Activated CD4-positive, alpha-beta memory T cell treated with anti-CD3 and anti-CD28 coated beads, Interleukin-2, amount 10 ng/mL, durations not matched to agents 7 days and 5 days (primary cell): ENCODE data around the gene LTBP1. TPM values are rescaled to one million over a fixed set of nuclear protein-coding genes. Genes with fewer than 3 reads are reported as not detected.

Source experiments
- CTCF ChIA-PET: fragments of 350-600 bp; sonication (Branson Sonifier 250); formaldehyde crosslinking; loops from one replicate; lab custom pipeline; 2021; ENCODE audit warnings: antibody characterized with exemption, inconsistent platforms; lab: Charles Lee
- POLR2A ChIA-PET: fragments of 350-600 bp; sonication (Branson Sonifier 250); formaldehyde crosslinking; loops from one replicate; lab custom pipeline; 2021; ENCODE audit warnings: antibody characterized with exemption; lab: Charles Lee
- DNase-seq: peaks from one replicate; pipeline ENCODE4 v3.0.0-alpha.2; 2020
- H3K27ac Mint-ChIP-seq: one replicate; pipeline ENCODE4 v1.8.0; 2021; ENCODE audit warnings: mild to moderate bottlenecking, mixed read lengths
- H3K27me3 Mint-ChIP-seq: one replicate; pipeline ENCODE4 v1.8.0; 2021; ENCODE audit warnings: mixed read lengths
- H3K36me3 Mint-ChIP-seq: one replicate; pipeline ENCODE4 v1.8.0; 2021; ENCODE audit warnings: low read depth, mixed read lengths
- H3K4me1 Mint-ChIP-seq: one replicate; pipeline ENCODE4 v1.8.0; 2021; ENCODE audit warnings: mixed read lengths
- H3K4me3 Mint-ChIP-seq: one replicate; pipeline ENCODE4 v1.8.0; 2021; ENCODE audit warnings: mild to moderate bottlenecking, mixed read lengths
- H3K9me3 Mint-ChIP-seq: one replicate; pipeline ENCODE4 v1.8.0; 2021; ENCODE audit warnings: mixed read lengths
- total RNA-seq, 2 experiments: library from RNA; stranded (reverse); gene quantifications; one replicate each; pipeline ENCODE4 v1.2.3, GENCODE V29; 2021

Gene LTBP1
- total RNA-seq, 2 experiments from 2014 or later = 0.33 to 0.35 TPM

- ChIA-PET CTCF (interaction anchor here (0.6 to 1.2 kb wide), 3 partner anchors 22 to 248 kb away, joined by 3 read pairs; no protein-coding TSS in a partner anchor), POLR2A (interaction anchor here (1.3 kb wide), 1 partner anchor 14 kb away, joined by 3 read pairs; no protein-coding TSS in a partner anchor)
- H3K27me3 Mint-ChIP-seq = peaks cover 11% of the 10 kb centered on the region
- no peak overlapping the region for H3K27ac Mint-ChIP-seq
- peaks cover 2% of the 10 kb centered on the region for H3K36me3 Mint-ChIP-seq
- H3K4me3 Mint-ChIP-seq = no peak overlapping the region
- H3K4me1 Mint-ChIP-seq = peaks cover 8% of the 10 kb centered on the region
- peaks cover 4% of the 10 kb centered on the region for H3K9me3 Mint-ChIP-seq
- DNase-seq = no peak
Measured at GRCh38 chr2:33335516-33335915, 388.8 kb downstream of the LTBP1 start.

DNA sequence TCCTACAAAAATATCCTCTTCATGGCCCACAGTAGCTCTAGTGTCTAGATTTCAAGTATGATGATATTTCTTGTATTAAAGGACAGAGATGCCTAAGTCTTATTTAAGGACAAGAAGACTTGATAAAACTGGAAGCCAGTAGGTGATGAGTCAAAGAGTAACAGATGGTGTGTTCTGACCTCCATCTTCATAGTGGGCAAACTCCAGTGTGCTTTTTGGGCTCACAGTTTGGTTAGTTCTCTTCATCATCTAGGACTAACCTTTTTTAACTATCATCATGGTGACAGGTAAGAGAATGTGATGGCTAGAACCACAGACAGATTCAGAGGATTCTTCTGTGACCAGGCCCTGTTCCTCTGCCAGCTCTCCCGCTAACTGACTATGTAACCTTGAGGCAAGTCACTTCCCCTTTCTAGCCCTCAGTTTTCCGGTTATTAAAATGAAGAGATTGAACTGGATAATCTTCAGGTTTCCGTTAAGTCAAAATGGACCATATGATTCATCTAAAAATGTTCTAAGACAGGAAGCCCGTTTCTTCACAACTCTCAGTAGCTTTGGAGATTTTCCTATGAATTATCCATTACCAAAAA lies 389.4 kb downstream of the LTBP1 start:
- no peak for DNase-seq
- H3K27ac Mint-ChIP-seq = no peak overlapping the region
- no peak overlapping the region for H3K4me3 Mint-ChIP-seq
- ChIA-PET CTCF (interaction anchor here (0.6 to 1.2 kb wide), 2 partner anchors 96 to 247 kb away, joined by 3 read pairs; no protein-coding TSS in a partner anchor), POLR2A (interaction anchor here (1.3 kb wide), 1 partner anchor 14 kb away, joined by 3 read pairs; no protein-coding TSS in a partner anchor)
- peaks cover 4% of the 10 kb centered on the region for H3K9me3 Mint-ChIP-seq
- peaks cover 15% of the 10 kb centered on the region for H3K27me3 Mint-ChIP-seq
- H3K4me1 Mint-ChIP-seq = peaks cover 8% of the 10 kb centered on the region
- peaks cover 2% of the 10 kb centered on the region for H3K36me3 Mint-ChIP-seq

DNA sequence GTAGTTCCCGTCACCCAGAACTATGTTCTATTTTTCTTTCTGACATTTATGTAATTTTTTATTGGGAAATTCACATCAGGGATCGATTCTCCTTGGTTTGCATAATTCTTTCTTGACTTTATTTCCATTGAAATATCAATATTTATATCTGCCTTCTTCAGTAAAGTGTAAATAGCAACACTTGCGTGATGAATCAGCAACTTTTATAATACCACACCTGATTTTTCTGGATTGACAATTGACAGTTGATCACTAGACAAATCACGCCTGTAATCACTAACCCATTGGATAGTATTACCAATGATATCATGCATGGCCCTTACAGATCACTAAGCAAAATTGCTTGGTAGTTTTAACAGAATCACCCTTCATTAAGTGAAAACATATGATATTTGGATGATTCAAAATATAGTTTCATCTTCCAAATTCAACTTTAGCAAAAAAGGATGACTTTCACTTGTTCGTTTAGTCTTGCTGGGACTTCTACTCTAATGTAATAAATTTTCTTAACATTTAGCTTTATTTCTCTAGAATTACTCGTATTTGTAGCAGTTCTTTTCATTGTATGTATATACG lies 390.7 kb downstream of the LTBP1 start:
- H3K4me3 Mint-ChIP-seq = no peak overlapping the region
- CTCF ChIA-PET = no interaction called here
- no peak for DNase-seq
- peaks cover 4% of the 10 kb centered on the region for H3K9me3 Mint-ChIP-seq
- H3K27me3 Mint-ChIP-seq = peaks cover 15% of the 10 kb centered on the region
- POLR2A ChIA-PET = no interaction called here
- no peak overlapping the region for H3K27ac Mint-ChIP-seq
- H3K36me3 Mint-ChIP-seq = peaks cover 2% of the 10 kb centered on the region
- peaks cover 10% of the 10 kb centered on the region for H3K4me1 Mint-ChIP-seq

DNA sequence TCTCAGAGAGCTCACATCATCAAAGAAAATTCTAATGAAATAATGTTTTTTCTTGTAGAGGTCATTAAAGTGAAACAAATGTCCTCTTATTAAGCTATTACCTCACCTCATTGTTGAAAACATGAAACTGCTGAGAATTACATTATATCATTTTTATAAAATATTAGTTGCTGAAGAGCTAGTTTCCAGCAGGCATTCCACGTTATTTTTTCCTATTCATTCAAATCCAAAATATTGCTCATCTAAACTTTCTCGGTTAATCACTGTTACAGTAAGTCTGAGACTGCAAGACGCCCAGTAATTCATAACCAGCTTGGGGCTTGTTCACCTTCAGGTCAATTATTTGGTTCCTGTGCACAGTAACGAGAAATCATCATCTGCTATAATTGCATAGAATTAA lies 391.2 kb downstream of the LTBP1 start:
- no peak overlapping the region for H3K27ac Mint-ChIP-seq
- CTCF ChIA-PET = no interaction called here
- POLR2A ChIA-PET = no interaction called here
- peaks cover 10% of the 10 kb centered on the region for H3K4me1 Mint-ChIP-seq
- no peaks in the 10 kb centered on the region for H3K36me3 Mint-ChIP-seq
- DNase-seq = no peak
- H3K27me3 Mint-ChIP-seq = peaks cover 15% of the 10 kb centered on the region
- H3K4me3 Mint-ChIP-seq = no peak overlapping the region
- peaks cover 4% of the 10 kb centered on the region for H3K9me3 Mint-ChIP-seq

GRCh38 chr2:33339269-33339668 lies 392.5 kb downstream of the LTBP1 start:
- H3K27ac Mint-ChIP-seq = no peak overlapping the region
- DNase-seq = no peak
- ChIA-PET CTCF (no interaction called here), POLR2A (no interaction called here)
- peaks cover 13% of the 10 kb centered on the region for H3K27me3 Mint-ChIP-seq
- peaks cover 11% of the 10 kb centered on the region for H3K4me1 Mint-ChIP-seq
- H3K9me3 Mint-ChIP-seq = no peaks in the 10 kb centered on the region
- H3K36me3 Mint-ChIP-seq = no peaks in the 10 kb centered on the region
- H3K4me3 Mint-ChIP-seq = no peak overlapping the region

DNA sequence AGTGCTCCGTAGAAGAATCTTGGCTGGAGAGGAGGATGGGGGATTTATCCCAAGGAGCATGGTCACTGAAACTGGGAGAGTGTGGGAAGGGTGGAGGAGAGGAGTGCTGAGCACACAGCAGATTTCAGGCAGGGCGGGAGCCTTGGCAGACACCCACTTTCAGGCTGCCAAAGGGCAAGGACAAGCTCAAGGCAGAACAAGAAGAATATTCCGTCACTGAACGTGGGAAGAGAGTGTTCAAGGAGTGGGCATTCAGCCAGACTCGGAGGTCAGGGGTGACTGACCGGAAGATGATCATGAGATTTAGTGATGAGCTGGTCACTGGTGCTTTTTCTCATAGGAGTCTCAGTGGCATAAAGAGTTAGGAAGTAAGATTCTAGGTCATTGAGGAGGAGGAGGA lies 393.5 kb downstream of the LTBP1 start:
- Mint-ChIP-seq H3K27me3 (peaks cover 13% of the 10 kb centered on the region), H3K9me3 (no peaks in the 10 kb centered on the region), H3K27ac (no peak overlapping the region), H3K4me3 (no peak overlapping the region), H3K36me3 (no peaks in the 10 kb centered on the region), H3K4me1 (peaks cover 17% of the 10 kb centered on the region)
- CTCF ChIA-PET = no interaction called here
- POLR2A ChIA-PET = no interaction called here
- no peak for DNase-seq

DNA sequence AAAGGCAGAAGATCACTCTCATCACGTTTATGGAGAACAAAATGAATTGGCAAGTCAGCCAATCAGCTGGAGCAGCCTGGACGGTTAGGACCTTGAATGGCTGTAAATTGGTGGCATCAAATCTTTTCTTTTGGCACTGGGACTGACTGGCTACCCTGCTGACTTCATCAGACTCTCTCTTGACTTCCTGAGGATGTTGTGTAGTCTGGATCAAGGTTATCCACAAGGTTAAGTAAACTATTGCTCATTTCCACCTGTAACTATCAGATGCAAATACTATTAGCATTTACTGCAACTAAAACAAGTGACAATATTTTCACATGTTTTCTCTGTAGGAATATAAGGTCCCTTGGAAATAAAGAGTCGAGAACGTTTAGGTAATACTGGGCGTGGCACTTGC lies 395.4 kb downstream of the LTBP1 start:
- Mint-ChIP-seq H3K27me3 (peaks cover 13% of the 10 kb centered on the region), H3K4me1 (peaks cover 9% of the 10 kb centered on the region), H3K9me3 (no peaks in the 10 kb centered on the region), H3K27ac (no peak overlapping the region), H3K36me3 (no peaks in the 10 kb centered on the region), H3K4me3 (no peak overlapping the region)
- ChIA-PET CTCF (no interaction called here), POLR2A (no interaction called here)
- no peak for DNase-seq

DNA sequence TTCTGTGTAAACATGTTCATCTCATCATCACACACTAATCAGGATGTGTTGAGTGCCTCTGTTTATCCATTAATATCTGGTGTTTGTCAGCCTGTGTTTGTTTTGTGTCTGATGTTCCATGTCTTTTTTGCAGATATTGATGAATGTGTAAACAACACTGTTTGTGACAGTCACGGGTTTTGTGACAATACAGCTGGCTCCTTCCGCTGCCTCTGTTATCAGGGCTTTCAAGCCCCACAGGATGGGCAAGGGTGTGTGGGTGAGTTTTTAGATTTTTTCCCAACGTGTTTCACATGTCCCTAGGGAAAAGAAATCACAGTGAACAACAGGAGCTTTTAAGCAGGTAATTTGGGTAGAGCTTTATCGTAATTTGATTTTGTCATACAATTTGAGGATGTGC lies 396.0 kb downstream of the LTBP1 start:
- H3K4me3 Mint-ChIP-seq = no peak overlapping the region
- no peaks in the 10 kb centered on the region for H3K36me3 Mint-ChIP-seq
- peaks cover 9% of the 10 kb centered on the region for H3K4me1 Mint-ChIP-seq
- H3K27ac Mint-ChIP-seq = no peak overlapping the region
- CTCF ChIA-PET = no interaction called here
- DNase-seq = no peak
- peaks cover 13% of the 10 kb centered on the region for H3K27me3 Mint-ChIP-seq
- POLR2A ChIA-PET = no interaction called here
- H3K9me3 Mint-ChIP-seq = no peaks in the 10 kb centered on the region

DNA sequence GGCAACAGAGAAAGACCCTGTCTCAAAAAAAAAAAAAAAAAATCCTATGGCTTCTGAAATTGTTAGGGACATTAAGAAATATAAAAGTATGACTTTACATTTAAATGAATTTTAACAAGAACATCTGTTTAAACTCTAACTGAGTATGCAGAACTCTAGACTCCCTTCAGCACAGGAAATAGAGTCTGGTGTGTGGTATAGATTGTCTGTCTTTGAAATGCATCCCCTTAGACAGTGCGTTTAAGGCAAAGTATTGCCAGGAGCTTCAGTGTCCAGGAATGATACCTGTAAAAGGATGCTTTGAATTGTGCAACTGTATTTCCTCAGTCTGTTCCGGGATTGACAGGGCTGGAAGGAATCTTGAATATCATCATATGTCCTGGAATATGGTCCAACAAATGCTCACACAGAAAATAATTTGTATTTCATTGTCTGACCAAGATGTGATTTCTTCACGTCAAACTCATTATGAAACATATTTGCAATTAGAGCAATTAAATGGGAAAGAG lies 396.7 kb downstream of the LTBP1 start:
- Mint-ChIP-seq H3K27ac (no peak overlapping the region), H3K4me3 (no peak overlapping the region), H3K36me3 (no peaks in the 10 kb centered on the region), H3K4me1 (peaks cover 9% of the 10 kb centered on the region), H3K9me3 (no peaks in the 10 kb centered on the region), H3K27me3 (peaks cover 12% of the 10 kb centered on the region)
- no peak for DNase-seq
- POLR2A ChIA-PET = no interaction called here
- CTCF ChIA-PET = no interaction called here

GRCh38 chr2:33344230-33344629 lies 397.5 kb downstream of the LTBP1 start:
- ChIA-PET CTCF (no interaction called here), POLR2A (no interaction called here)

DNA sequence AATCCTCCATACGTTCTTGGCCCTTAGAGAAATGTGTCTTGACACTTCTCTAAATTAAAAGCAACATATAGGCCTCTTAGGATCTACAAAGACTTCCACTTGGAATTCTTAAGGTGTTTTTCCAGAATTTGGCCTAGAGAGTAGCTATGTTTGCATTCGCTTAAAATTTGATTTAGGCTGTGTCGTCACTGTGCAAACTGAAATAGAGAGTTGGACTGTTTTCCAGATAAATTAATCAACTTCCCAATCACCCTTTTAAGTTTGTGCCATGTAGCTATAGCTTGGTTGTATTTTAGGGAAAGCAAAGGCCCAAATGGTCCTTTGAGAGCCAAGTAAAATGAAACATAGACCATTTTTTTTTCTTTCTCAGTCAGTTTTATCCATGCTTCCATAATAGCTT lies 401.1 kb downstream of the LTBP1 start:
- Mint-ChIP-seq H3K36me3 (no peaks in the 10 kb centered on the region), H3K4me1 (peaks cover 6% of the 10 kb centered on the region), H3K27ac (no peak overlapping the region), H3K9me3 (no peaks in the 10 kb centered on the region), H3K27me3 (peaks cover 2% of the 10 kb centered on the region), H3K4me3 (no peak overlapping the region)
- ChIA-PET CTCF (no interaction called here), POLR2A (no interaction called here)
- DNase-seq = no peak

More at GRCh38 chr2:33344230-33344629, 397.5 kb downstream of the LTBP1 start:
- no peak for DNase-seq
- Mint-ChIP-seq H3K36me3 (no peaks in the 10 kb centered on the region), H3K4me3 (no peak overlapping the region), H3K27ac (no peak overlapping the region), H3K9me3 (no peaks in the 10 kb centered on the region), H3K27me3 (peaks cover 6% of the 10 kb centered on the region), H3K4me1 (peaks cover 9% of the 10 kb centered on the region)

- CTCF ChIA-PET = no interaction called here
- POLR2A ChIA-PET = no interaction called here
- Mint-ChIP-seq H3K27ac (no peak overlapping the region), H3K27me3 (peaks cover 2% of the 10 kb centered on the region), H3K36me3 (peaks cover 2% of the 10 kb centered on the region), H3K9me3 (peaks cover 10% of the 10 kb centered on the region), H3K4me1 (peaks cover 2% of the 10 kb centered on the region), H3K4me3 (no peak overlapping the region)
- no peak for DNase-seq
Measured at GRCh38 chr2:33350632-33351031, 403.9 kb downstream of the LTBP1 start.

- Mint-ChIP-seq H3K9me3 (peaks cover 18% of the 10 kb centered on the region), H3K4me3 (no peak overlapping the region), H3K36me3 (peaks cover 10% of the 10 kb centered on the region), H3K27ac (no peak overlapping the region), H3K27me3 (peaks cover 2% of the 10 kb centered on the region), H3K4me1 (peaks cover 7% of the 10 kb centered on the region)
- POLR2A ChIA-PET = no interaction called here
- DNase-seq = no peak
- CTCF ChIA-PET = interaction anchor here (0.5 kb wide), 1 partner anchor 318 kb away, joined by 3 read pairs; no protein-coding TSS in a partner anchor
Measured at GRCh38 chr2:33351781-33352180, 405.0 kb downstream of the LTBP1 start.
